Measurements from ENCODE around the gene NUMB. TPM values are rescaled to one million over a fixed set of nuclear protein-coding genes. Genes with fewer than 3 reads are reported as not detected.
A peak's percentile ranks its signal among the peaks of the same experiment; 100 is the strongest.

The NUMB gene
- total RNA-seq, 1 experiment from 2014 or later, result 17.8 TPM

DNA sequence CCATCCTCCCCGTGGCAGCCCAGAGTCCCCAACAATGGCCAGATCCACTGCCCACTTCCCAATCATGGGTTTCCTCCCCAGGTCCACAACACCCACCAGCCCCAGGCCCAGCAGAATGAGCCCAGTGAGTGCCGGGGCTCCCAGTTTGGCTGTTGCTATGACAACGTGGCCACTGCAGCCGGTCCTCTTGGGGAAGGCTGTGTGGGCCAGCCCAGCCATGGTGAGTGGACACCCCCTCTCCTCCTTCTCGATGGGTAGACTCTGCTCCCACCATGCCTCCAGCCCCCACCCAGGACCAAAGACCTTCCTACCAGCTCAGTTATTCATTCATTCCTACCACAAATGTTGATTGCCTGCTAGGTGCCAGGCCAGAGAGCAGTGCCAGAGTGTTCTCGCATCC is 197.3 kb downstream of the NUMB start:
- no peak for DNase-seq (ENCODE audit: low read depth)

DNA sequence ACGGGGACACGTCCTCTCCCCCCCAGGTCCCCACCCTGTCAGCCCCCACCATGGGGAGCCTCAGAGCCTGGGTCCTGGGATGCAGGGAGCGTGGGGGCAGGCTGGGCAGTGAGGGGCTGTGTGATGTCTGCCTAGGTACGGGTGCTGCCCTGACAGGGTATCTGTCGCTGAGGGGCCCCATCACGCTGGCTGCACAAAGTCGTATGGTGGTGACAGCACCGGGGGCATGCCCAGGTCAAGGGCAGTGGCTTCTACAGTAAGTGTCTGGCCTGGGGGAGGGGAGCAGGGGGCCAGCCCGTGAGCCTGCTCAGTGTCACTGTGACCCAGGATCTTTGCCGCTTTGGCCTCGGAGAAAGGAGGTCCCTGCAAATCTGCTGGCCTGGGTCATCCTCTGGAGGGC is 197.8 kb downstream of the NUMB start:
- no peak for DNase-seq (ENCODE audit: low read depth)

- DNase-seq (ENCODE audit: low read depth), result no peak
These were observed 198.5 kb downstream of the NUMB start for GRCh38 chr14:73259837-73260236.

DNA sequence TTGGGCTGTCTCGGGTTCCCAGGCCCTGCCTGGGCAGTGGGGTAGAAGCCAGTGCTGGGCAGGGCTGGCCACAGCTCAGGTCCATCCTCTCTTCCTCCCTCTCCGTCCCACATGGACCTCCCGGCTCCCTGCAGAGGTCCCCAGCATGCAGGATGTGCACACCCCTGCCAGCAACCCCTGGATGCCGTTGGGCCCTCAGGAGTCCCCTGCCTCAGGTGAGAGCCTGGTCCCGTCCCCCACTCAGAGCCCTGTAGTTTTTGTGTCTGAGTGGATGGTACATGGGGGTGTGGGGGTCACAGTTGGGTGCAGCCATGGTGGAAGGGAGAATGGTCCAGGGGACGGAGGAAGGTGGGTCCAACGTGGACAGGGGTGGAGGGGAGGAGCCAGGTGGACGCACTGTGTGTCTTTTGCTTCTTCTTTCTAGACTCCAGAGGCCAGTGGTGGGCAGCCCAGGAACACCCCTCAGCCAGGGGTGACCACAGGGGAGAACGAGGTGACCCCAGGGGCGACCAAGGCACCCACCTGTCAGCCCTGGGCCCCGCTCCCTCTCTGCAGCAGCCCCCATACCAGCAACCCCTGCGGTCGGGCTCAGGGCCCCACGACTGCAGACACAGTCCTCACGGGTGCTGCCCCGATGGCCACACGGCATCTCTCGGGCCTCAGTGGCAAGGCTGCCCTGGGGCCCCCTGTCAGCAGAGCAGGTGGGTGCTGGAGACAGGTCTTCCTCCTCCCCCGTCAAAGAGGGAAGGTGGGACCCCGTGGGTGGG is 199.3 kb downstream of the NUMB start:
- DNase-seq (ENCODE audit: low read depth), result no peak

DNA sequence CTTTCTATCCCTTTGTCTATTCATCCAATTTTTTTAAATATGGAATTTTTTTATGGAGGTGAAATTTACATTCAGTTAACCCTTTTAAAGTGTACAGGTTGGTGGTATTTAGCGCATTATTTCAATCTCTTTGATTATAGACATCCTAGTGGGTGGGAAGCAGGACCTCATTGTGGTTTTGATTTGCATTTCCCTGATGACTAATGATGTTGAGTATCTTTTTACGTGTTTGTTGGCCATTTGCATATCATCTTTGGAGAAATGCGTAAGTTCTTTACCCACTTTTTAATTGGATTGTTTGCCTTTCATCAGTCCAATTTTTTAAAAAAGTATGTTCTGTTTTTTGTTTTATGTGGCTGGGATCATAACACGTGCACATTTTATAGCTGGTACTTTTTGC is 200.3 kb downstream of the NUMB start:
- DNase-seq (ENCODE audit: low read depth), result no peak

DNA sequence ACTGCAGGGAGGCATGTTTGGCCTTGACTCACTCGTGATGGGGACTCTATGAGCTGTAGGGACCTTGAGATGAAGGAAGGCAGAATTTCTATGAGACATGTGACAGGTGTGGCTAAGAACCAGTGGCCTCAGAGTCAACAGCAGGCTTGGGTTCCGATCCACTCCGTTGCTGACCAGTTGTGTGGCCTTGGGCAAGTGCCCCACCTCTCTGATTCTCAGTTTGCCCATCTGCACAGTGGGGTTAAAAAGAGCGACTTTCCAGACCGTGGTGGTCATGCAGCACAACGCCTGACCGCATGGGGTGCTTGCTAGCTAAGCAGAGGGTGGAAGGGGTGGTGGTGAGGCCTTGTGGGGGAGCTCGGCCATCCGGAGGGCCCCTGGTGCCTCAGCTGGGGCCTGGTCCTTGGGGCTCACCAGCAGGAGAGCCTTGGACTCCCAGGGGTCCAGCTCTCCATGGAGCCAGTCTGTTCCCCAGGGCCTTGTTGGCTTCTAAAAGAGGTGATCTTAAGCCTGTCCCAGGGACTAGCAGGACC is 202.6 kb downstream of the NUMB start:
- no peak for DNase-seq (ENCODE audit: low read depth)

GRCh38 chr14:73255005-73255400 is 203.3 kb downstream of the NUMB start:
- no peak for DNase-seq (ENCODE audit: low read depth)

- no peak for DNase-seq (ENCODE audit: low read depth)
These were observed 203.9 kb downstream of the NUMB start for GRCh38 chr14:73254247-73255004.

DNA sequence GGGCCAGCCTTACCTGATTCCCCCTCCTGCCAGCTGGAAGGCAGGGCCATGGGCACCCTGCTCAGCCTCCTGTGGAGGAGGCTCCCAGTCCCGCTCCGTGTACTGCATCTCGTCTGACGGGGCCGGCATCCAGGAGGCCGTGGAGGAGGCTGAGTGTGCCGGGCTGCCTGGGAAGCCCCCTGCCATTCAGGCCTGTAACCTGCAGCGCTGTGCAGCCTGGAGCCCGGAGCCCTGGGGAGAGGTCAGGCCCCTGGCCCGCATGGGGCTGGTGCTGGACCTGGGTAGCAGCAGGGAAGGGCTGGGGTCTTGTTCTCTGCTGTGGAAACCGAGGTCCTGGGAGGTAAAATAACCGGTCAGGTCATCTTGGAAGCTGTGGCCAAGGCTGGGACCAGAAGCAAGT is 204.6 kb downstream of the NUMB start:
- no peak for DNase-seq (ENCODE audit: low read depth)

DNA sequence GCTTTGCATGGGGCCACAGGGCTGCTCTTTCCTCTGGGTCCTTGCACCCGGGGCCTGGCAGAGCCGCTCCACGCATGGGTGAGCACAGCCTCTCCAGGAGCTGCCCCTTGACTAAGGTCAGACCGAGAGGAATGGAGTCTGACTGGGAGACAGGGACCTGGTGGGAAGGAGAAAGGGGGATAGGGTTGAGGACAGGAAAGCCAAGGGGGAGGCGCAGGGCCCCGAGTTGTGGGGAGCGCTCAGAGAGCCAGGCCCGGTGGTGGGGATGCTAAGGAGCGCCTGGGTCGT is 205.1 kb downstream of the NUMB start:
- DNase-seq (ENCODE audit: low read depth), result no peak

DNA sequence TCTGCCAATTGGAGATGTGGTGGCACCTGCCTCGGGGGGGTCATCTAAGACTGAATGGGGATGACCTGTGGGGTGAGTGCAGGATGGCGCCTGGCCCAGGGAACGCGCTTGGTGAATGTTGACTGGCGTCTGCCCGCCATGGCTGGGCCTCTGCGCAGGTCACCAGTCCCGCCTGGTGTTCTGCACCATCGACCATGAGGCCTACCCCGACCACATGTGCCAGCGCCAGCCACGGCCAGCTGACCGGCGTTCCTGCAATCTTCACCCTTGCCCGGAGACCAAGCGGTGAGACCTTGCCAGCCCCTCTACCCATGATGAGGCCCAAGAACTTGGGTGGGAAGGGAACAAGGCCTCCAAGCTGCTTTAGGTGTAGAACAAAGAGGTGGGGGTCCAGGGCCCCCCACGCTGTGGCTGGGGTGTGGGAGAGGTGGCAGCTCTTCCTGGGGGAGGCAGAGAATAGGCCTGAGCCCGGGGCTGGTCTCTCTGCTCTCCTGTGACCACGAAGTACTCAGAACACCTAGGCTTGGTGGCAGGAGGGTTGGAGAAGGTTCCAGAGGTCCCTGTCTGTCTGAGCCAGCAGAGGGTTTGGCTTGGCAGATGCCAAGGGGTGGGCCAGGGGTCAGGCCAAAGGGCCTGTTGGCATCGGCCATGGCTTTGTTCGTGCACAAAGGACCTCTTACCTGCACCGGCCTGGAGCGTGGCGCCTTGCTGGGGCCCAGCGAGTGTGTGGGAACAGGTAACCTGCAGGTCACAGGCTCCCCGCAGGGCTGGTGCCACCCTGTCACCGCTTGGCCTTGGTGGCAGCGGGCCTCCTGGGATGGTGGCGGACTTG is 205.6 kb downstream of the NUMB start:
- DNase-seq (ENCODE audit: low read depth), result no peak

GRCh38 chr14:73251516-73252215 is 206.7 kb downstream of the NUMB start:
- no peak for DNase-seq (ENCODE audit: low read depth)

- DNase-seq (ENCODE audit: low read depth), result no peak
These were observed 207.4 kb downstream of the NUMB start for GRCh38 chr14:73250781-73251500.

GRCh38 chr14:73250317-73250713 is 208.0 kb downstream of the NUMB start:
- no peak for DNase-seq (ENCODE audit: low read depth)

DNA sequence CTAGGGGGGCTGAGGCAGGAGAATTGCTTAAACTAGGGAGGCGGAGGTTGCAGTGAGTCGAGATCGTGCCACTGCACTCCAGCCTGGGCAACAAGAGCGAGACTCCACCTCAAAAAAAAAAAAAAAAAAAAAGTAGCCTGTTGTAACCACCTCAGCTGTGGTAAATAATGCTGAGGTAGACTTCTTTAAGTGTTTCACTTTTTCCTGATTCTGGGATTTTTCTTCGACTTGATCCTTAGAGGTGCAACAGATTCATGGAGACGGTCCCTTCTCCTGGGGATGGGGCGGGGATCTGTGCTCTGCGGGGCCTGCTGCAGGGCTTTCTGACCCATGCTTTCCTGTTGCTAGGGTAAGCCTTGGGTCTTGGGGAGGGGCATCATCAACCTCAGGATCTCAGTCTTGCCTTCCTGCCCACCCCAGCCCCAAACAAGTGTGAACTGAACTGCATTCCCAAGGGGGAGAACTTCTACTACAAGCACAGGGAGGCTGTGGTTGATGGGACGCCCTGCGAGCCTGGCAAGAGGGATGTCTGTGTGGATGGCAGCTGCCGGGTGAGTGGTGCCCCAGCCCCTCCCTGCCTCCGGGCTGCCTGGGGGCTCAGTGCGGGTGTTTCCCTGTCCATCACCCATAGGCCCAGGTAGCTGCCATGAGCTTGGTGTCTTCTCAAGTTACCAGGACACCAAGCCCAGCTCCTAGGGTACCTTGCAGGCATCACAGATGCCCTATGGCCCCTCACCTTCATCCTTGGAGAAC is 208.6 kb downstream of the NUMB start:
- DNase-seq (ENCODE audit: low read depth), result no peak

- no peak for DNase-seq (ENCODE audit: low read depth)
These were observed 209.2 kb downstream of the NUMB start for GRCh38 chr14:73249108-73249507.

DNA sequence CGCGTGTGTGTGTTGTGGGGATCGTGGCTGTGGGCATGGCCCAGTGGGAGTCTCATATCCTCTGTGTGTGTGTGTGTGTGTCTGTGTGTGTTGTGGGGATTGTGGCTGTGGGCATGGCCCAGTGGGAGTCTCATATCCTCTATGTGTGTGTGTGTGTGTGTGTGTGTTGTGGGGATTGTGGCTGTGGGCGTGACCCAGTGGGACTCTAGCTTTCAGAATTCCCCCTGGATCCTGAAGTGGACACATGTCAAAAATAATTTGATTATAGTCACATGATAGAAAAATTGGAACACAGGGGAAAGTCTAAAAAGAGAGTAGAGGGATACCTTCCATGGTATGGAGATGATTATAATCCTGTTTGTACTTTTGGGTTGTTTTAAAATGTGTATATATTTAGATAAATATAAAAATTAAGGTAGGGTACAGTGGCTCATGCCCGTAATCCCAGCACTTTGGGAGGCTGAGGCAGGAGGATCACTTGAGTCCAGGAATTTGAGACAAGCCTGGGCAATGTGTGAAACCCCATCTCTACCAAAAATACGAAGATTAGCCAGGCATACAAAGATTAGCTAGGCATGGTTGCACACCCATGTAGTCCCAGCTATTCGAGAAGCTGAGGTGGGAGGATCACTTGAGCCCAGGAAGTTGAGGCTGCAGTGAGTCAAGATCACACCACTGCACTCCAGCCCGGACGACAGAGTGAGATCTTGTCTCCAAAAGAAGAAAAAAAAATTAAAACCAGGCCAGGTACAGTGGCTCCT is 210.1 kb downstream of the NUMB start:
- peak; percentile 57 for DNase-seq (ENCODE audit: low read depth)

- no peak for DNase-seq (ENCODE audit: low read depth)
These were observed 211.8 kb downstream of the NUMB start for GRCh38 chr14:73246387-73247150.

All from RPMI7951 (cell line).